ENCODE data around the gene SLC24A4.

The SLC24A4 gene

GRCh38 chr14:92391726-92392125, 68.8 kb downstream of the SLC24A4 start:
- peaks cover 19% of the 10 kb centered on the region for H3K4me1 ChIP-seq (ENCODE audit: insufficient read depth, low read length, poor library complexity, severe bottlenecking)
- H3F3A ChIP-seq (ENCODE audit: low read depth) = no peaks in the 10 kb centered on the region
- no peaks in the 10 kb centered on the region for H3K27me3 ChIP-seq (ENCODE audit: insufficient read depth, low read length, poor library complexity, severe bottlenecking)
- no peaks in the 10 kb centered on the region for H3K9me2 ChIP-seq (replicated peaks; ENCODE audit: low read depth, low read length)
- H3K9ac ChIP-seq (ENCODE audit: low read depth, low read length, poor library complexity, severe bottlenecking) = no peak overlapping the region
- no peaks in the 10 kb centered on the region for H3K36me3 ChIP-seq (ENCODE audit: insufficient read depth, low read length)
- TF ChIP-seq CTCF (conservative IDR thresholded peaks at IDR 0.05; ENCODE audit: low read length) (no peak), EZH2phosphoT487 (IDR thresholded peaks at IDR 0.05; ENCODE audit: borderline replicate concordance) (no peak)
- H2AFZ ChIP-seq (ENCODE audit: low read length) = no peak overlapping the region
- H3K4me2 ChIP-seq (ENCODE audit: low read depth, low read length, poor library complexity, severe bottlenecking) = no peak overlapping the region
- H3K79me2 ChIP-seq (ENCODE audit: insufficient read depth, low read length) = no peaks in the 10 kb centered on the region
- no peaks in the 10 kb centered on the region for H3K9me3 ChIP-seq (ENCODE audit: insufficient read depth, low read depth, low read length)
- H4K20me1 ChIP-seq (ENCODE audit: insufficient read depth, low read length, poor library complexity, severe bottlenecking) = no peaks in the 10 kb centered on the region
- H3K4me3 ChIP-seq (ENCODE audit: low read length, poor library complexity, severe bottlenecking) = no peak overlapping the region

- H3K36me3 ChIP-seq (ENCODE audit: insufficient read depth, low read length) = no peaks in the 10 kb centered on the region
- TF ChIP-seq EZH2phosphoT487 (IDR thresholded peaks at IDR 0.05; ENCODE audit: borderline replicate concordance) (no peak), CTCF (conservative IDR thresholded peaks at IDR 0.05; ENCODE audit: low read length) (no peak)
- H3K9ac ChIP-seq (ENCODE audit: low read depth, low read length, poor library complexity, severe bottlenecking) = no peak overlapping the region
- no peaks in the 10 kb centered on the region for H3K9me3 ChIP-seq (ENCODE audit: insufficient read depth, low read depth, low read length)
- H3F3A ChIP-seq (ENCODE audit: low read depth) = no peaks in the 10 kb centered on the region
- no peak overlapping the region for H3K4me3 ChIP-seq (ENCODE audit: low read length, poor library complexity, severe bottlenecking)
- H3K4me2 ChIP-seq (ENCODE audit: low read depth, low read length, poor library complexity, severe bottlenecking) = no peak overlapping the region
- H3K79me2 ChIP-seq (ENCODE audit: insufficient read depth, low read length) = no peaks in the 10 kb centered on the region
- H4K20me1 ChIP-seq (ENCODE audit: insufficient read depth, low read length, poor library complexity, severe bottlenecking) = no peaks in the 10 kb centered on the region
- peaks cover 19% of the 10 kb centered on the region for H3K4me1 ChIP-seq (ENCODE audit: insufficient read depth, low read length, poor library complexity, severe bottlenecking)
- no peaks in the 10 kb centered on the region for H3K9me2 ChIP-seq (replicated peaks; ENCODE audit: low read depth, low read length)
- no peaks in the 10 kb centered on the region for H3K27me3 ChIP-seq (ENCODE audit: insufficient read depth, low read length, poor library complexity, severe bottlenecking)
- no peak overlapping the region for H2AFZ ChIP-seq (ENCODE audit: low read length)
Measured at GRCh38 chr14:92392711-92393110, 69.7 kb downstream of the SLC24A4 start.

DNA sequence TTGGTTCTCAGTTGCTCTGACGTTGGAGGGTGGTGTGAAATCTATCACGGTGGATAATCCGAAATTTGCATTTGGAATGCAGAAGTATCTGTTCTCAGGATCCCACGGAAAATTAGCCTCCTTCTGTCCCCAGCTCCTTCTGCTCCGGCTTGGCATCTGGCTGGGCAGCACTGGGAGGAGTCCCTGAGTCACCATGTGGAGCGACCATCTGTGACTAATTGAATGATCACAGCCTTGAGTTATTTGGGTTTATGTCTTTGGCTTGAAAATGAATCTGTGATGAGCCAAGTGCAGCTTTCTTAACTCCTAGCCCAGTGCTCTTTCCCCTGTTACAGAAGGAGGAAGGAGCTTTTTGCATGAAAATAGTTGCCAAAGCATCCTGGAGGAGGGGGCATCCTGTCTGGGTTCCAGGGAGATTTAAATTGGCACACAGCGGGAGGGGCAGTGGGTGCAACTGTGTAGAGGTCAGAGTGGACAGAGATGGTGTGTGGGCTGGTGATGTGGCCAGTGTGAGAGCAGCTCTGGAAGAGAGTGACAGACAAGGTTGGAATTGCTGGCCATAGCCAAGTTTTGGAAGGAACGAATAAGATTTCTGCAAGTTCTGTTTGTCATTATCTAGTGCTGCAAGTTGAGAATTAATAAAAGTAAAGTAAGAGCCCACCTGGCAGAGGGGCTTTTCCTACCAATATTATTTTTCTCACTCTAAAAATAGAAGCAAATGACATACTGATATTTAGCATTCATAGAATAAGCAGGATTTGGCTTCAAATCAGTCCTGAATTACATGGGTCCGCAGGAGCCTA, 74.4 kb downstream of the SLC24A4 start:
- Histone ChIP-seq H3K9ac (ENCODE audit: low read depth, low read length, poor library complexity, severe bottlenecking) (no peak overlapping the region), H3K9me3 (ENCODE audit: insufficient read depth, low read depth, low read length) (no peaks in the 10 kb centered on the region), H3K27me3 (ENCODE audit: insufficient read depth, low read length, poor library complexity, severe bottlenecking) (no peaks in the 10 kb centered on the region), H3K9me2 (replicated peaks; ENCODE audit: low read depth, low read length) (no peaks in the 10 kb centered on the region), H3F3A (ENCODE audit: low read depth) (no peaks in the 10 kb centered on the region), H3K79me2 (ENCODE audit: insufficient read depth, low read length) (no peaks in the 10 kb centered on the region), H3K4me2 (ENCODE audit: low read depth, low read length, poor library complexity, severe bottlenecking) (no peak overlapping the region), H3K4me1 (ENCODE audit: insufficient read depth, low read length, poor library complexity, severe bottlenecking) (no peaks in the 10 kb centered on the region), H4K20me1 (ENCODE audit: insufficient read depth, low read length, poor library complexity, severe bottlenecking) (no peaks in the 10 kb centered on the region), H3K4me3 (ENCODE audit: low read length, poor library complexity, severe bottlenecking) (no peak overlapping the region), H3K36me3 (ENCODE audit: insufficient read depth, low read length) (no peaks in the 10 kb centered on the region), H2AFZ (ENCODE audit: low read length) (no peak overlapping the region)
- TF ChIP-seq CTCF (conservative IDR thresholded peaks at IDR 0.05; ENCODE audit: low read length) (no peak), EZH2phosphoT487 (IDR thresholded peaks at IDR 0.05; ENCODE audit: borderline replicate concordance) (no peak)
